GM12878 (cell line): ENCODE data around the gene GGT6.

Source experiments
- FOXK2 ChIP-seq: fragments of 450-650 bp; IDR thresholded peaks from 2 replicates; pipeline ENCODE4 v1.6.1; 2017; ENCODE audit warnings: mild to moderate bottlenecking, moderate library complexity
- GABPA ChIP-seq: IDR thresholded peaks from 2 replicates; pipeline ENCODE4 v1.6.1; 2014; ENCODE audit warnings: antibody characterized with exemption, low read depth, mild to moderate bottlenecking, inconsistent platforms
- MEF2B ChIP-seq: fragments of 450-650 bp; IDR thresholded peaks from 2 replicates; pipeline ENCODE4 v1.6.1; 2018; ENCODE audit warnings: mild to moderate bottlenecking, moderate library complexity; ENCODE audit not compliant: partially characterized antibody, poor library complexity, severe bottlenecking
- NR2C2 ChIP-seq: IDR thresholded peaks from 2 replicates; pipeline ENCODE4 v1.6.1; 2011; ENCODE audit warnings: borderline replicate concordance, low read depth; ENCODE audit not compliant: control insufficient read depth, insufficient read length
- POLR2A ChIP-seq: IDR thresholded peaks from 2 replicates; pipeline ENCODE4 v1.6.1; 2011; ENCODE audit warnings: low read depth, mild to moderate bottlenecking, low read length
- RAD21 ChIP-seq: IDR thresholded peaks from 2 replicates; pipeline ENCODE4 v1.6.1; 2011; ENCODE audit warnings: mild to moderate bottlenecking, low read depth, low read length, moderate library complexity; ENCODE audit not compliant: insufficient read depth
- RFX5 ChIP-seq: IDR thresholded peaks from 2 replicates; pipeline ENCODE4 v1.6.1; 2011; ENCODE audit warnings: low read depth, low read length, improper control_type of control experiment
- SIN3A ChIP-seq: IDR thresholded peaks from 2 replicates; pipeline ENCODE4 v1.6.1; 2012; ENCODE audit warnings: low read depth, low read length, improper control_type of control experiment
- SUZ12 ChIP-seq: fragments of 200-600 bp; sonication (generic); IDR thresholded peaks from one replicate; pipeline ENCODE4 v1.6.1; 2018; ENCODE audit warnings: antibody characterized with exemption, mild to moderate bottlenecking; ENCODE audit not compliant: unreplicated experiment
- TAF1 ChIP-seq: IDR thresholded peaks from 2 replicates; pipeline ENCODE4 v1.6.1; 2011; ENCODE audit warnings: mild to moderate bottlenecking, low read depth, low read length, borderline replicate concordance
- TF ChIP-seq, protein P1 (sequence below), 3 experiments: IDR thresholded peaks in 2 of 3; conservative IDR thresholded peaks in 1 of 3; 2 replicates each; pipeline ENCODE4 v1.5.1; 2011; ENCODE audit warnings: low read depth in 3 of 3, low read length in 3 of 3, mild to moderate bottlenecking in 3 of 3, control low read depth in 2 of 3, moderate library complexity in 2 of 3, inconsistent platforms in 1 of 3, mixed read lengths in 1 of 3; ENCODE audit not compliant: control insufficient read depth in 2 of 3, insufficient read depth in 1 of 3; ENCODE audit errors: extremely low read depth in 1 of 3
- TF ChIP-seq, protein P2 (sequence below): IDR thresholded peaks from 2 replicates; pipeline ENCODE4 v1.6.1; 2012; ENCODE audit warnings: low read depth, low read length, improper control_type of control experiment

DNA sequence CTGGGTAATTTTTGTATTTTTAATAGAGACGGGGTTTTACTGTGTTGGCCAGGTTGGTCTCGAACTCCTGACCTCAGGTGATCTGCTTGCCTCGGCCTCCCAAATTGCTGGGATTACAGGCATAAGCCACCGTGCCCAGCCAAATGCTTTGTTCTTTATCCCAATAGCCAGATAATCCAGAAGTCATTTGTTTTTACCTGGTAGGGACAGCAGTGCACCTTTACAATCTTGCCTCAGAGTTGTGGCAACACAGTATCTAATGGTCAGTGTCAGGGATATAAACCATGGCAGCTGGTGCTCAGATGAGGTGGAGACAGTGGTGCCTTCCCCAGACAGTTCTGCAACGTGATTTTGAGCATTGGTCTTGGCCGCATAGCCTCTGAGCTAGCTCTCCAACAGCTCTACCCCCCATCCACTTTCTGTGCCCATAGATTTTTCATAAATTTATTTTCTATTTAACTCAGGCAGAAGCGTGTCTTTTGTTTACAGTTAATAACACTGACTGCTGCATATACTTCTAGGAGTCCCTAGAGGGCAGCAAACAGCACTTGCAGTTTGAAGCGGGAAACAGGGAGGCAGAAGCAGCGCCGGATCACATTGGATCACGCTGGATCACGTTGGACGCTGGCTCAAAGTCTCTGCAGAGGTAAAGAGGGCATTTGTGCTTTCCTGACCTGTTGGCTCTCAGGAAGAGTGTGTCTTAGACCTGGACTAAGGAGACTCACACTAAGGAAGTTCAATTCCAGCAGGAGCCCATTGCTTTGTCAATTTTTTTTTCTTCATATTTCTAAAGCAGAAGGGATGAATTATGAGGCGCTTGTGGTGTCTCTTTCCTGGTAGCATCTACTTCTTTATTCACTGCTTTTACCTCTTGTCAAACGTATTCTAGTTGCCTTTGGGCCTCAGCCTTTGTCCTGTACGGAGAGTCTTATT, 5.1 kb upstream of the GGT6 start:
- TF ChIP-seq, protein P1, sequence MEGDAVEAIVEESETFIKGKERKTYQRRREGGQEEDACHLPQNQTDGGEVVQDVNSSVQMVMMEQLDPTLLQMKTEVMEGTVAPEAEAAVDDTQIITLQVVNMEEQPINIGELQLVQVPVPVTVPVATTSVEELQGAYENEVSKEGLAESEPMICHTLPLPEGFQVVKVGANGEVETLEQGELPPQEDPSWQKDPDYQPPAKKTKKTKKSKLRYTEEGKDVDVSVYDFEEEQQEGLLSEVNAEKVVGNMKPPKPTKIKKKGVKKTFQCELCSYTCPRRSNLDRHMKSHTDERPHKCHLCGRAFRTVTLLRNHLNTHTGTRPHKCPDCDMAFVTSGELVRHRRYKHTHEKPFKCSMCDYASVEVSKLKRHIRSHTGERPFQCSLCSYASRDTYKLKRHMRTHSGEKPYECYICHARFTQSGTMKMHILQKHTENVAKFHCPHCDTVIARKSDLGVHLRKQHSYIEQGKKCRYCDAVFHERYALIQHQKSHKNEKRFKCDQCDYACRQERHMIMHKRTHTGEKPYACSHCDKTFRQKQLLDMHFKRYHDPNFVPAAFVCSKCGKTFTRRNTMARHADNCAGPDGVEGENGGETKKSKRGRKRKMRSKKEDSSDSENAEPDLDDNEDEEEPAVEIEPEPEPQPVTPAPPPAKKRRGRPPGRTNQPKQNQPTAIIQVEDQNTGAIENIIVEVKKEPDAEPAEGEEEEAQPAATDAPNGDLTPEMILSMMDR (IDR thresholded peaks at IDR 0.05 in 2 of 3, conservative IDR thresholded peaks at IDR 0.05 in 1 of 3; ENCODE audit: control insufficient read depth in 2 of 3, extremely low read depth in 1 of 3, insufficient read depth in 1 of 3, low read depth in 3 of 3, low read length in 3 of 3): peak; percentile 80 to 92 (median 86)
- peak; percentile 53 for TF ChIP-seq RAD21
- no peak for TF ChIP-seq RFX5
- TF ChIP-seq, protein P2, sequence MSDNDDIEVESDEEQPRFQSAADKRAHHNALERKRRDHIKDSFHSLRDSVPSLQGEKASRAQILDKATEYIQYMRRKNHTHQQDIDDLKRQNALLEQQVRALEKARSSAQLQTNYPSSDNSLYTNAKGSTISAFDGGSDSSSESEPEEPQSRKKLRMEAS: no peak; the same call in 1 of the 2 replicates
- TF ChIP-seq MEF2B: no peak
- TF ChIP-seq SIN3A: no peak
- no peak for TF ChIP-seq SUZ12
- TF ChIP-seq TAF1: no peak
- no peak for TF ChIP-seq NR2C2
- no peak for TF ChIP-seq FOXK2
- no peak for TF ChIP-seq POLR2A
- no peak for TF ChIP-seq GABPA
